HEK293 (cell line): ENCODE measurements around the gene SYPL2.

Source experiments
- CTCF ChIA-PET: fragments of 350-600 bp; formaldehyde crosslinking; extraction: SDS; loops from one replicate; lab custom pipeline; 2021; ENCODE audit warnings: antibody characterized with exemption; lab: Yijun Ruan, JAX
- POLR2A ChIA-PET: fragments of 300-600 bp; formaldehyde crosslinking; extraction: SDS; loops from one replicate; lab custom pipeline; 2020; ENCODE audit warnings: antibody characterized with exemption, inconsistent platforms; lab: Yijun Ruan, JAX
- H3K27ac ChIP-seq: fragments of 200-500 bp; sonication (Bioruptor generic); 2 replicates; pipeline ENCODE4 v1.5.1; 2014; ENCODE audit warnings: low read depth, low read length, control low read depth, inconsistent platforms; ENCODE audit errors: extremely low read depth
- H3K36me3 ChIP-seq, 2 experiments: fragments of 200-500 bp in 1 of 2; sonication (Bioruptor generic) in 1 of 2; 1 replicate in 1 of 2; 2 replicates in 1 of 2; pipeline ENCODE4 v1.5.1; 2014 to 2017; ENCODE audit warnings: inconsistent platforms in 2 of 2, low read length in 2 of 2; ENCODE audit not compliant: control insufficient read depth in 2 of 2, insufficient read depth in 1 of 2
- H3K4me1 ChIP-seq: fragments of 200-500 bp; sonication (Bioruptor generic); 2 replicates; pipeline ENCODE4 v1.5.1; 2014; ENCODE audit warnings: mild to moderate bottlenecking, low read length, inconsistent platforms; ENCODE audit not compliant: control insufficient read depth, insufficient read depth
- H3K4me3 ChIP-seq: 2 replicates; pipeline ENCODE4 v1.5.1; 2011; ENCODE audit warnings: low read depth, mild to moderate bottlenecking, control low read depth, low read length, moderate library complexity
- H3K9me3 ChIP-seq: fragments of 200-500 bp; sonication (Bioruptor generic); 2 replicates; pipeline ENCODE4 v1.5.1; 2014; ENCODE audit warnings: low read depth, low read length, inconsistent platforms; ENCODE audit not compliant: control insufficient read depth, insufficient read depth
- BCL11B ChIP-seq: fragments of 450-650 bp; formaldehyde crosslinking; IDR thresholded peaks from 2 replicates; pipeline ENCODE4 v1.5.1; 2016; ENCODE audit warnings: low read depth, missing biosample characterization, missing genetic modification characterization
- EGR2 ChIP-seq: fragments of 450-650 bp; formaldehyde crosslinking; IDR thresholded peaks from 2 replicates; pipeline ENCODE4 v1.5.1; 2016; ENCODE audit warnings: low read depth, missing biosample characterization, missing genetic modification characterization
- KLF1 ChIP-seq: fragments of 450-650 bp; formaldehyde crosslinking; IDR thresholded peaks from 2 replicates; pipeline ENCODE4 v1.5.1; 2016; ENCODE audit warnings: missing biosample characterization, missing genetic modification characterization
- ZBTB20 ChIP-seq: fragments of 450-650 bp; formaldehyde crosslinking; IDR thresholded peaks from 2 replicates; pipeline ENCODE4 v1.5.1; 2016; ENCODE audit warnings: missing biosample characterization, missing genetic modification characterization
- ZBTB48 ChIP-seq: fragments of 450-650 bp; formaldehyde crosslinking; IDR thresholded peaks from 2 replicates; pipeline ENCODE4 v1.5.1; 2016; ENCODE audit warnings: missing biosample characterization, missing genetic modification characterization
- ZBTB7A ChIP-seq: fragments of 450-650 bp; formaldehyde crosslinking; IDR thresholded peaks from 2 replicates; pipeline ENCODE4 v1.5.1; 2016; ENCODE audit warnings: low read depth, missing biosample characterization, missing genetic modification characterization
- ZFHX2 ChIP-seq: fragments of 450-650 bp; formaldehyde crosslinking; conservative IDR thresholded peaks from 2 replicates; pipeline ENCODE4 v1.5.1; 2016; ENCODE audit warnings: missing biosample characterization, missing genetic modification characterization
- ZNF133 ChIP-seq: fragments of 450-650 bp; formaldehyde crosslinking; IDR thresholded peaks from 2 replicates; pipeline ENCODE4 v1.5.1; 2016; ENCODE audit warnings: missing biosample characterization, missing genetic modification characterization
- ZNF239 ChIP-seq: fragments of 450-650 bp; formaldehyde crosslinking; IDR thresholded peaks from 2 replicates; pipeline ENCODE4 v1.5.1; 2016; ENCODE audit warnings: missing biosample characterization, missing genetic modification characterization
- ZNF548 ChIP-seq: fragments of 450-650 bp; formaldehyde crosslinking; IDR thresholded peaks from 2 replicates; pipeline ENCODE4 v1.5.1; 2016; ENCODE audit warnings: missing biosample characterization, missing genetic modification characterization
- ZNF580 ChIP-seq: fragments of 450-650 bp; formaldehyde crosslinking; IDR thresholded peaks from 2 replicates; pipeline ENCODE4 v1.5.1; 2016; ENCODE audit warnings: missing biosample characterization, missing genetic modification characterization
- ZNF610 ChIP-seq: fragments of 450-650 bp; formaldehyde crosslinking; IDR thresholded peaks from 2 replicates; pipeline ENCODE4 v1.5.1; 2016; ENCODE audit warnings: missing biosample characterization, missing genetic modification characterization, borderline replicate concordance
- ZNF645 ChIP-seq: fragments of 450-650 bp; formaldehyde crosslinking; IDR thresholded peaks from 2 replicates; pipeline ENCODE4; 2016; ENCODE audit warnings: missing biosample characterization, missing genetic modification characterization
- ZNF670 ChIP-seq: fragments of 450-650 bp; formaldehyde crosslinking; IDR thresholded peaks from 2 replicates; pipeline ENCODE4 v1.5.1; 2016; ENCODE audit warnings: missing biosample characterization, missing genetic modification characterization, low read depth
- TF ChIP-seq, protein P1 (sequence below): fragments of 450-650 bp; formaldehyde crosslinking; IDR thresholded peaks from 2 replicates; pipeline ENCODE4 v1.5.1; 2016; ENCODE audit warnings: missing biosample characterization, missing genetic modification characterization

Gene SYPL2

GRCh38 chr1:109530457-109531087 lies 64.2 kb downstream of the SYPL2 start:
- Histone ChIP-seq H3K9me3 (no peaks in the 10 kb centered on the region), H3K36me3 (no peaks in the 10 kb centered on the region), H3K27ac (no peak overlapping the region)
- POLR2A ChIA-PET, result interaction anchor here (1.2 to 1.5 kb wide), 2 partner anchors 37 to 248 kb away, joined by 3 to 5 read pairs; partner anchors contain the start of genes CYB561D1 and PSRC1
- TF ChIP-seq ZNF645 (tag by site-specific recombination) (no peak), EGR2 (tag by site-specific recombination) (no peak), KLF1 (no peak), ZNF133 (tag by site-specific recombination) (peak; percentile 68), ZNF610 (no peak)
- TF ChIP-seq, all 188 proteins: peak for 1
- no peak overlapping the region for H3K4me3 ChIP-seq
- no peaks in the 10 kb centered on the region for H3K4me1 ChIP-seq
- CTCF ChIA-PET, result interaction anchor here (1.2 to 20.8 kb wide), 3 partner anchors 14 to 132 kb away, joined by 3 to 1152 read pairs (median 8); partner anchors contain the start of genes AMIGO1 and CYB561D1

DNA sequence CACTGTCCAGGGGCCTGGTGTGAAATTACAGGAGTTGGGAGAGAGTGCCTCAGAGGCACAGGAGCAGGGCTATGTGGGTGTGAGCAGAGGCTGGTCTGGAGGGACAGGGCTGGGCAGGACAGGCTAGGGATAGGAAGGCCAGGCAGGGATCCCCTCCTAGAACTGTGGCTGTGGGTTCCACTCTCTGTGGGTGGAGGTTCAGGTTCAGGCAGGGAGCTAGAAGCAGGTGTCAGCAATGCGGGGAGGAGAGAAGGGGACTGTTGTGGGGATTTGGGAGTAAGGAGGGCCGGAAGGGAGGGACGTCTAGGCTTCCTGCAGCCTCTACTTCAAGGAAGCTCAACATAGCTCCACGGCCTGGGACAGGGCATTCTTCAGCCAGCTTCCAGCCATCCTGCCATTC lies 65.0 kb downstream of the SYPL2 start:
- TF ChIP-seq ZNF239 (tag by site-specific recombination) (no peak), ZFHX2 (tag by site-specific recombination) (peak; percentile 42), BCL11B (tag by site-specific recombination) (no peak), ZBTB7A (no peak), EGR2 (tag by site-specific recombination) (0 out of 2 replicates have a peak, but pooled peaks have one; percentile 15), ZNF548 (tag by site-specific recombination) (no peak), ZBTB48 (tag by site-specific recombination) (peak; percentile 41; the same call in 1 of the 2 replicates), ZBTB20 (tag by site-specific recombination) (no peak), ZNF580 (tag by site-specific recombination) (no peak), ZNF670 (tag by site-specific recombination) (no peak)
- TF ChIP-seq, protein P1, sequence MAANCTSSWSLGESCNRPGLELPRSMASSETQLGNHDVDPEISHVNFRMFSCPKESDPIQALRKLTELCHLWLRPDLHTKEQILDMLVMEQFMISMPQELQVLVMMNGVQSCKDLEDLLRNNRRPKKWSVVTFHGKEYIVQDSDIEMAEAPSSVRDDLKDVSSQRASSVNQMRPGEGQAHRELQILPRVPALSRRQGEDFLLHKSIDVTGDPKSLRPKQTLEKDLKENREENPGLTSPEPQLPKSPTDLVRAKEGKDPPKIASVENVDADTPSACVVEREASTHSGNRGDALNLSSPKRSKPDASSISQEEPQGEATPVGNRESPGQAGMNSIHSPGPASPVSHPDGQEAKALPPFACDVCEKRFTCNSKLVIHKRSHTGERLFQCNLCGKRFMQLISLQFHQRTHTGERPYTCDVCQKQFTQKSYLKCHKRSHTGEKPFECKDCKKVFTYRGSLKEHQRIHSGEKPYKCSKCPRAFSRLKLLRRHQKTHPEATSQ (tag by site-specific recombination), result no peak
- ChIA-PET CTCF (interaction anchor here (0.6 to 20.8 kb wide), 30 partner anchors 8 to 453 kb away, joined by 3 to 1152 read pairs (median 6); partner anchors contain the start of genes AHCYL1, AMIGO1, ATXN7L2 and CYB561D1), POLR2A (interaction anchor here (0.6 to 1.8 kb wide), 4 partner anchors 18 to 41 kb away, joined by 3 to 7 read pairs (median 3); partner anchors contain the start of genes CYB561D1 and GNAI3)
- Histone ChIP-seq H3K27ac (no peak overlapping the region), H3K9me3 (no peaks in the 10 kb centered on the region), H3K36me3 (no peaks in the 10 kb centered on the region), H3K4me1 (no peaks in the 10 kb centered on the region), H3K4me3 (no peak overlapping the region)
